ENCODE measurements around the gene LIPG. TPM values are rescaled to one million over a fixed set of nuclear protein-coding genes. Genes with fewer than 3 reads are reported as not detected.
"Not testable (repeated sequence)": the region's sequence is repeated elsewhere in the genome, so short reads cannot be mapped to it uniquely, and the experiment has no call there.

Gene LIPG
- total RNA-seq, 4 donors from 2014 or later = 0.24 to 6.4 (median 1.9) TPM

DNA sequence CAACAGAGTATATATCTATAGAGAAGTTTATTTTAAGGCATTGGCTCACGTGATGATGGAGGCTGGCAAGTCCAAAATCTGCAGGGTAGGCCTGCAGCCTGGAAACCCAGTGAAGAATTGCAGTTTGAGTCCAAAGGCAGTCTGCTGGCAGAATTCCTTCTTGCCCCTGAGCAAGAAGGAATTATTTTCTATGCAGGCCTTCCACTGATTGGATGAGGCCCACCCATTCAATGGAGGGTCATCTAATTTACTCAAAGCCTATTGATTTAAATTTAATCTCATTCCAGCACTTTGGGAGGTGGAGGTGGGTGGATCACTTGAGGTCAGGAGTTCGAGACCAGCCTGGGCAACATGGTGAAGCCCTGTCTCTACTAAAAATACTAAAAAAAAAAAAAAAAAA, 44.4 kb upstream of the LIPG start:
- TF ChIP-seq POLR2A (IDR thresholded peaks at IDR 0.05) (no peak), CTCF (IDR thresholded peaks at IDR 0.05 in 4 of 5, conservative IDR thresholded peaks at IDR 0.05 in 1 of 5) (no peak)
- Histone ChIP-seq H3K27ac (no peak overlapping the region), H3K4me3 (no peak overlapping the region), H3K36me3 (no peaks in the 10 kb centered on the region), H3K4me1 (no peaks in the 10 kb centered on the region), H3K27me3 (no peaks in the 10 kb centered on the region), H3K9me3 (no peaks in the 10 kb centered on the region)
- DNase-seq (no peak), ATAC-seq (no peak)
- intact Hi-C loops (cut with DNase I; ENCODE audit: low total_unique reads) = no loop called here
- in situ Hi-C loops (cut with MboI; ENCODE audit: low sequenced_read_pairs in 4 of 4) = loop anchor here in 3 of 4 donors (10.0 to 25.0 kb wide), 3 partner anchors 337 to 745 kb away; partner anchors contain the start of gene CFAP53 (in 1 of the 3)

- Histone ChIP-seq H3K27ac (no peak overlapping the region), H3K27me3 (no peaks in the 10 kb centered on the region), H3K36me3 (no peaks in the 10 kb centered on the region), H3K9me3 (no peaks in the 10 kb centered on the region), H3K4me3 (no peak overlapping the region), H3K4me1 (no peaks in the 10 kb centered on the region)
- ATAC-seq (no peak), DNase-seq (no peak)
- TF ChIP-seq POLR2A (IDR thresholded peaks at IDR 0.05) = no peak
- intact Hi-C loops (cut with DNase I; ENCODE audit: low total_unique reads) = no loop called here
- in situ Hi-C loops (cut with MboI; ENCODE audit: low sequenced_read_pairs in 4 of 4) = loop anchor here in 3 of 4 donors (10.0 to 25.0 kb wide), 3 partner anchors 335 to 743 kb away; partner anchors contain the start of gene CFAP53 (in 1 of the 3)
Measured at GRCh38 chr18:49519101-49519971, 42.5 kb upstream of the LIPG start.

DNA sequence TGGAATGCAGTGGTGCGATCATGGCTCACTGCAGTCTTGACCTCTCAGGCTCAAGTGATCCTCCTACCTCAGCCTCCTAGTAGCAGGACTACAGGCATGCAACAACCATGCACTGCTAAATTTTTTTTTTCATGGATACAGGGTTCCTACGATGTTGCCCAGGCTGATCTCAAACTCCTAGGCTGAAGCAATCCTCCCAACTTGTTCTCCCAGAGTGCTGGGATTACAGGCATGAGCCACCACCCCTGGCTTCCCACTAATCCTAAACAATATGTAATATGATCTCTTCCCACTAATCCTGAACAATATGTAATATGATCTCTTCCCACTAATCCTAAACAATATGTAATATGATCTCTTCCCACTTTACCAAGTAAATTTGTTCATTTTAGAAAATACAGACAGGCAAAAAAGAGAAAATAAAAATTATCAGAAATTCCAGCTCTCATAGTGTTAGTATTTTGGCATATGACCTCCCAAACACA, 41.2 kb upstream of the LIPG start:
- no peak for ATAC-seq
- in situ Hi-C loops (cut with MboI; ENCODE audit: low sequenced_read_pairs in 4 of 4) (loop anchor here in 2 of 4 donors (25.0 kb wide), 2 partner anchors 342 to 742 kb away; partner anchors contain the start of gene CFAP53 (in 1 of the 2)), intact Hi-C loops (cut with DNase I; ENCODE audit: low total_unique reads) (no loop called here)
- no peak overlapping the region for H3K27ac ChIP-seq
- no peaks in the 10 kb centered on the region for H3K27me3 ChIP-seq
- no peaks in the 10 kb centered on the region for H3K36me3 ChIP-seq
- no peak for TF ChIP-seq POLR2A (IDR thresholded peaks at IDR 0.05)
- TF ChIP-seq CTCF (IDR thresholded peaks at IDR 0.05 in 4 of 5, conservative IDR thresholded peaks at IDR 0.05 in 1 of 5) = no peak
- H3K4me1 ChIP-seq = no peaks in the 10 kb centered on the region
- H3K9me3 ChIP-seq = no peaks in the 10 kb centered on the region
- no peak overlapping the region for H3K4me3 ChIP-seq
- no peak for DNase-seq

- ATAC-seq = no peak
- intact Hi-C loops (cut with DNase I; ENCODE audit: low total_unique reads) = no loop called here
- TF ChIP-seq POLR2A (IDR thresholded peaks at IDR 0.05) (no peak), CTCF (IDR thresholded peaks at IDR 0.05 in 4 of 5, conservative IDR thresholded peaks at IDR 0.05 in 1 of 5) (no peak)
- no peaks in the 10 kb centered on the region for H3K36me3 ChIP-seq
- no peak overlapping the region for H3K27ac ChIP-seq
- no peak overlapping the region for H3K4me3 ChIP-seq
- H3K9me3 ChIP-seq = no peaks in the 10 kb centered on the region
- no peaks in the 10 kb centered on the region for H3K4me1 ChIP-seq
- H3K27me3 ChIP-seq = no peaks in the 10 kb centered on the region
- in situ Hi-C loops (cut with MboI; ENCODE audit: low sequenced_read_pairs in 4 of 4) = loop anchor here in 2 of 4 donors (25.0 kb wide), 2 partner anchors 341 to 741 kb away; partner anchors contain the start of gene CFAP53 (in 1 of the 2)
- no peak for DNase-seq
Measured at GRCh38 chr18:49521216-49521835, 40.5 kb upstream of the LIPG start.

GRCh38 chr18:49523580-49524093, 38.2 kb upstream of the LIPG start:
- H3K4me3 ChIP-seq; DNase-seq; H3K36me3 ChIP-seq; H3K27me3 ChIP-seq; H3K9me3 ChIP-seq; H3K4me1 ChIP-seq; H3K27ac ChIP-seq; intact Hi-C loops (cut with DNase I; ENCODE audit: low total_unique reads); ATAC-seq: not testable (repeated sequence)
- in situ Hi-C loops (cut with MboI; ENCODE audit: low sequenced_read_pairs in 4 of 4) = loop anchor here in 2 of 4 donors (25.0 kb wide), 2 partner anchors 339 to 739 kb away; partner anchors contain the start of gene CFAP53 (in 1 of the 2)
